Mesendoderm (in vitro differentiated cells): ENCODE measurements around the gene PLEK2.

Experiments
- DNase-seq: peaks from one replicate; pipeline ENCODE4 v3.0.0; 2013
- H2AK5ac ChIP-seq: 2 replicates; pipeline ENCODE4 v1.6.1; 2013; ENCODE audit warnings: low read length, inconsistent platforms
- H2BK120ac ChIP-seq: 2 replicates; pipeline ENCODE4 v1.6.1; 2013; ENCODE audit warnings: low read depth, mild to moderate bottlenecking, low read length, moderate library complexity, mixed read lengths
- H2BK15ac ChIP-seq: replicated peaks from 2 replicates; pipeline ENCODE4 v1.6.1; 2013; ENCODE audit warnings: low read depth, mild to moderate bottlenecking, moderate library complexity
- H2BK5ac ChIP-seq: 2 replicates; pipeline ENCODE4 v1.6.1; 2013; ENCODE audit warnings: low read length, inconsistent platforms
- H3K18ac ChIP-seq: 2 replicates; pipeline ENCODE4 v1.6.1; 2013; ENCODE audit warnings: mild to moderate bottlenecking, low read length, mixed read lengths
- H3K23ac ChIP-seq: one replicate; pipeline ENCODE4 v1.6.1; 2013; ENCODE audit warnings: low read length
- H3K27ac ChIP-seq: 2 replicates; pipeline ENCODE4 v1.5.1; 2013; ENCODE audit warnings: low read depth, mild to moderate bottlenecking, inconsistent platforms, low read length, moderate library complexity
- H3K27me3 ChIP-seq: 2 replicates; pipeline ENCODE4 v1.6.1; 2013; ENCODE audit warnings: low read length, control low read depth, mild to moderate bottlenecking, inconsistent platforms; ENCODE audit not compliant: insufficient read depth, poor library complexity
- H3K36me3 ChIP-seq: 2 replicates; pipeline ENCODE4 v1.6.1; 2013; ENCODE audit warnings: low read length, inconsistent platforms; ENCODE audit not compliant: control insufficient read depth, insufficient read depth
- H3K4ac ChIP-seq: one replicate; pipeline ENCODE4 v1.6.1; 2013; ENCODE audit warnings: low read depth, mild to moderate bottlenecking, low read length, moderate library complexity
- H3K4me1 ChIP-seq: 2 replicates; pipeline ENCODE4 v1.6.1; 2013; ENCODE audit warnings: low read depth, low read length, inconsistent platforms; ENCODE audit not compliant: control insufficient read depth
- H3K4me2 ChIP-seq: 2 replicates; pipeline ENCODE4 v1.6.1; 2013; ENCODE audit warnings: low read length
- H3K4me3 ChIP-seq: 2 replicates; pipeline ENCODE4 v1.5.1; 2013; ENCODE audit warnings: mild to moderate bottlenecking, low read length
- H3K56ac ChIP-seq: one replicate; pipeline ENCODE4 v1.6.1; 2013; ENCODE audit warnings: low read length
- H3K79me1 ChIP-seq: 2 replicates; pipeline ENCODE4 v1.6.1; 2013; ENCODE audit warnings: low read length, inconsistent platforms
- H3K79me2 ChIP-seq: 2 replicates; pipeline ENCODE4 v1.6.1; 2013; ENCODE audit warnings: mild to moderate bottlenecking, low read length; ENCODE audit not compliant: control insufficient read depth, insufficient read depth
- H3K9ac ChIP-seq: 2 replicates; pipeline ENCODE4 v1.6.1; 2013; ENCODE audit warnings: low read length, inconsistent platforms
- H4K5ac ChIP-seq: one replicate; pipeline ENCODE4 v1.6.1; 2013; ENCODE audit warnings: low read length
- H4K8ac ChIP-seq: one replicate; pipeline ENCODE4 v1.6.1; 2013; ENCODE audit warnings: low read depth, mild to moderate bottlenecking, control low read depth, low read length, moderate library complexity
- WGBS: extraction: QIAGEN DNeasy Blood & Tissue Kit; methylation state at CpG from one replicate; pipeline ENCODE4 v1.1.7; 2013; ENCODE audit warnings: low lambda C conversion rate, missing lambda C conversion rate; ENCODE audit not compliant: insufficient coverage; ENCODE audit errors: extremely low coverage; 5-methylcytosine and 5-hydroxymethylcytosine counted together

Gene PLEK2

GRCh38 chr14:67360470-67361206 lies 51.3 kb downstream of the PLEK2 start:
- peaks cover 8% of the 10 kb centered on the region for H3K79me1 ChIP-seq
- H3K18ac ChIP-seq = no peak overlapping the region
- H2BK5ac ChIP-seq = no peak overlapping the region
- peak overlapping the region; percentile 95 for H3K56ac ChIP-seq
- H3K23ac ChIP-seq = no peak overlapping the region
- no peak overlapping the region for H2BK15ac ChIP-seq
- H4K8ac ChIP-seq = no peak overlapping the region
- H3K9ac ChIP-seq = peak overlapping the region; percentile 93
- H2BK120ac ChIP-seq = no peak overlapping the region
- H3K36me3 ChIP-seq = peaks cover 2% of the 10 kb centered on the region
- no peaks in the 10 kb centered on the region for H3K27me3 ChIP-seq
- no peak overlapping the region for H4K5ac ChIP-seq
- H3K4me1 ChIP-seq = no peaks in the 10 kb centered on the region
- H3K4me2 ChIP-seq = peak overlapping the region; percentile 74
- DNase-seq = no peak
- WGBS = no CpG with 5 or more reads among the region's 34 CpGs
- no peak overlapping the region for H3K27ac ChIP-seq
- peak overlapping the region; percentile 93 for H3K4me3 ChIP-seq
- no peak overlapping the region for H2AK5ac ChIP-seq
- H3K4ac ChIP-seq = peak overlapping the region; percentile 61
- peaks cover 56% of the 10 kb centered on the region for H3K79me2 ChIP-seq

GRCh38 chr14:67359775-67360469 lies 52.0 kb downstream of the PLEK2 start, which contains the start of the genes ATP6V1D and EIF2S1:
Gene ATP6V1D (minus strand): TSS chr14:67359804. CDS start chr14:67359698, 106 bp downstream.
Gene EIF2S1 (plus strand): TSS chr14:67360328. CDS start chr14:67364768, 4,440 bp downstream.
- Histone ChIP-seq H2BK15ac (no peak within 1 kb of the TSS), H4K5ac (no peak within 1 kb of the TSS), H3K27ac (peak within 1 kb of the TSS; percentile 11), H3K4me3 (peak within 1 kb of the TSS; percentile 94), H3K4me2 (peak within 1 kb of the TSS; percentile 74), H3K27me3 (no peaks in the 10 kb centered on the region), H3K4me1 (no peaks in the 10 kb centered on the region), H4K8ac (peak within 1 kb of the TSS; percentile 86), H2BK120ac (no peak within 1 kb of the TSS), H3K36me3 (peaks cover 2% of the 10 kb centered on the region), H2BK5ac (peak within 1 kb of the TSS; percentile 43), H3K4ac (peak within 1 kb of the TSS; percentile 61), H2AK5ac (no peak within 1 kb of the TSS), H3K56ac (peak within 1 kb of the TSS; percentile 95), H3K9ac (peak within 1 kb of the TSS; percentile 93), H3K79me2 (peaks cover 58% of the 10 kb centered on the region), H3K23ac (no peak within 1 kb of the TSS), H3K79me1 (peaks cover 8% of the 10 kb centered on the region), H3K18ac (no peak within 1 kb of the TSS)
- no CpG with 5 or more reads among the region's 47 CpGs for WGBS
- peak; percentile 100 for DNase-seq

- H4K8ac ChIP-seq = peak overlapping the region; percentile 86
- no peak overlapping the region for H3K18ac ChIP-seq
- H3K79me1 ChIP-seq = peaks cover 6% of the 10 kb centered on the region
- no peaks in the 10 kb centered on the region for H3K4me1 ChIP-seq
- H3K4me3 ChIP-seq = peak overlapping the region; percentile 94
- no peak overlapping the region for H3K23ac ChIP-seq
- H2BK120ac ChIP-seq = no peak overlapping the region
- peak overlapping the region; percentile 78 for H3K9ac ChIP-seq
- peaks cover 57% of the 10 kb centered on the region for H3K79me2 ChIP-seq
- no peak overlapping the region for H2BK15ac ChIP-seq
- H3K4ac ChIP-seq = no peak overlapping the region
- WGBS = no CpG with 5 or more reads among the region's 38 CpGs
- H3K36me3 ChIP-seq = no peaks in the 10 kb centered on the region
- no peak overlapping the region for H2AK5ac ChIP-seq
- no peak overlapping the region for H2BK5ac ChIP-seq
- H3K56ac ChIP-seq = peak overlapping the region; percentile 82
- H3K27me3 ChIP-seq = no peaks in the 10 kb centered on the region
- peak overlapping the region; percentile 11 for H3K27ac ChIP-seq
- no peak overlapping the region for H4K5ac ChIP-seq
- peak overlapping the region; percentile 1 for H3K4me2 ChIP-seq
- DNase-seq = peak; percentile 66
Observed at GRCh38 chr14:67358924-67359774, 52.8 kb downstream of the PLEK2 start.

GRCh38 chr14:67357969-67358354 lies 54.0 kb downstream of the PLEK2 start:
- Histone ChIP-seq H3K56ac (peak overlapping the region; percentile 82), H3K4me2 (no peak overlapping the region), H3K18ac (no peak overlapping the region), H4K8ac (no peak overlapping the region), H3K36me3 (no peaks in the 10 kb centered on the region), H4K5ac (no peak overlapping the region), H2AK5ac (no peak overlapping the region), H3K79me1 (peaks cover 6% of the 10 kb centered on the region), H3K79me2 (peaks cover 53% of the 10 kb centered on the region), H3K27me3 (no peaks in the 10 kb centered on the region), H2BK15ac (no peak overlapping the region), H3K9ac (no peak overlapping the region), H3K23ac (no peak overlapping the region), H3K4me3 (no peak overlapping the region), H3K4me1 (no peaks in the 10 kb centered on the region), H2BK120ac (no peak overlapping the region), H3K4ac (no peak overlapping the region), H2BK5ac (no peak overlapping the region), H3K27ac (no peak overlapping the region)
- no CpG with 5 or more reads among the region's 9 CpGs for WGBS
- peak; percentile 18 for DNase-seq

- Histone ChIP-seq H3K4me2 (no peak overlapping the region), H3K4me1 (no peaks in the 10 kb centered on the region), H3K27ac (no peak overlapping the region), H3K79me1 (peaks cover 5% of the 10 kb centered on the region), H3K18ac (no peak overlapping the region), H3K23ac (no peak overlapping the region), H3K36me3 (no peaks in the 10 kb centered on the region), H4K5ac (no peak overlapping the region), H2AK5ac (no peak overlapping the region), H3K79me2 (peaks cover 50% of the 10 kb centered on the region), H2BK120ac (no peak overlapping the region), H3K4ac (no peak overlapping the region), H3K27me3 (no peaks in the 10 kb centered on the region), H2BK5ac (no peak overlapping the region), H3K4me3 (no peak overlapping the region), H2BK15ac (no peak overlapping the region), H3K56ac (no peak overlapping the region), H3K9ac (no peak overlapping the region), H4K8ac (no peak overlapping the region)
- DNase-seq = no peak
- no CpG with 5 or more reads among the region's 4 CpGs for WGBS
Observed at GRCh38 chr14:67357186-67357968, 54.6 kb downstream of the PLEK2 start.
